Medulla oblongata (tissue), 1 donor: ENCODE measurements around the gene GFRA4.

Experiments used
- DNase-seq: peaks from one replicate; pipeline ENCODE4 v3.0.0-alpha.2; 2015; ENCODE audit errors: extremely low spot score

Gene GFRA4

GRCh38 chr20:3694864-3695263 lies 31.7 kb upstream of the GFRA4 start:
- no peak for DNase-seq

DNA sequence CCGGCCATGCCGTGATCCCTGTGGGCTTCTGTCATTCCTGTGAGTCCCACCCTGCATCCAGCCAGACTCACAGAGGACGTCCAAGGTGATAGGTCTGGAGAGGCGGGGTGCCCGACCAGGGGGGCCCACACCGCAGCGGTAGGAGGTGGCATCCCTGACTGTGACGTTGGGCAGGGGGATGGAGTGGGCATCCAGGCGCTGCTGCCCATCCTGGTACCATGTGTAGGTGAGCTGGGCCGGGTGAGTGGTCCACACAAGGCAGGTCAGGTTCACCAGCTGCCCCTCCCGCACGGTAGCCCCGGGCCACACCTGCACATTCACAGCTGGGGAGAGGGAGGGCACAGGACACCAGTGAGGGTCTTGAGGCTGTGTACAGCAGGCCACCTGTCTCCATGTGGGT lies 30.2 kb upstream of the GFRA4 start:
- DNase-seq: no peak

- no peak for DNase-seq
Measured at GRCh38 chr20:3692706-3693294, 29.6 kb upstream of the GFRA4 start.

DNA sequence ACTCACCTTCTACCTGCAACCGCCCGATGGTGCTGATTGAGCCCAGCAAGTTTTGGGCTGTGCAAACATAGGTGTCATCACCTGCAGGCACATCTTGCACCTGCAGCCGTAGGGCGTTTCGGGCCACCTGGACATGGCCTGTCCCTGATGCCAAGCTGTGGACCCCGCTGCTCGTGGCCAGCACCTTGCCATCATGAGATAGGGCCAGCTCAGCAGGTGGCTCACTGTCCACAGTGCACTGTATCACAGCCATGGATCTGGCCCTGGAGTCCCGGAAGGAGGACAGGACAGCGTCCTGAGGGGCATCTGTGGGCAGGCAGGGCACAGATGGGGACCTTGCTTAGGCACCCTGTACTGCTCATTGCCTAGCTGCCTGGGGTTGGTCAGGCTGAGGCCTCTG lies 28.7 kb upstream of the GFRA4 start:
- no peak for DNase-seq

DNA sequence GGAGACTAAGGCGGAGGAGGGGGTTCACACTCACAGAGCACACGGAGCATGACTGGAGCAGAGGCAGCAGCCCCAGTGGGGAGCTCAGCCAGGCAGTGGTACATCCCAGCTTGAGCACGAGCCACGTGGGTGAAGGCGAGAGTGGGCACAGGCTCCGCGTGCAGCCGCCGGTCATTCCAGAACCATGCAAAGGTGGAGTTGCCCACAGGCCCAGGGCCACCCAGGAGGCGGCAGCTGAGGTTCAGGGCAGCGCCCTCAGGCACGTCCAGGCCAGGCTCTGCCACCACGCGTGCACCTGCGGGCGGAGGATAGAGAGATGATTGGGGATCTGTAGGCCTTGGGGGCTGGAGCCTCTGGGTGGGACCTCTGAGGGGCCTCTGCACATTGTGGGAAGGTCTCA lies 28.1 kb upstream of the GFRA4 start:
- no peak for DNase-seq

DNA sequence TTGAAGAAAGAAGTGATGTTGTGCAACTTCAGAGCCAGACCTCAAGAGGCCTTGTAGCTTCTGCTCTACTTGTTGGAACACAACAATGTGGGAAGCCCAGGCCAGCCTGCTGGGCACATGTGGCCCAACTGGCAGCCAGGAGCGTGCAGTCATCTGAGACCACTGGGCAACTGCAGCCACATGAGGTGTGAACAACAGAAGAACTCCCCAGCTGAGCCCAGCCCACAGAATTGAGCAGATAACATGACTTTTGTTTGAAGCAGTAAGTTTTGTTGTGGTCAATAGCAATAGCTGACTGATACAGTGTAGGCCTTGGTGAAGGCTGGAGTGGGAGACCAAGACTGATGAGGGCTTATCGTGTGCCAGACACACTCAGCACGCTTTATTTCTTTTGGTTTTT lies 27.2 kb upstream of the GFRA4 start:
- no peak for DNase-seq

DNA sequence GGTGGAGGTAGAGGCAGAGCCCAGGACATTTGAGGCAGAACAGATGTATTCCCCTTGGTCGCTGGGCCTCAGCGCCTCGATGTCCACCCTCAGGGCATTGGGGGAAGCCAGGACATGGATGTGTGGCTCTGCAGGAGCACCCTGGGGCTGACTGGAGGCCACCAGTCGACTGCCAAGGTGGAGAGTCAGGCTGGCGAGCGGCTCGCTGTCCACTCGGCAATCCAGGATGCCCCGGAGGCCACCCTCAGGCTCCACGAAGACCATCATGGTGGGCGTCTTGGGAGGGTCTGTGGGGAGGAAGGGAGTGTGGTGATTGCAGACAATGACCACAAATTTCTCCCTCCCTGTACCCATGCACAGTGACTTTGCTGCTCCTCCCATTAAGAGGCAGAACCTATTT lies 26.8 kb upstream of the GFRA4 start:
- no peak for DNase-seq

GRCh38 chr20:3687655-3688054 lies 24.5 kb upstream of the GFRA4 start:
- peak; percentile 38 for DNase-seq

- DNase-seq: peak; percentile 84
Measured at GRCh38 chr20:3686867-3687321, 23.7 kb upstream of the GFRA4 start.

DNA sequence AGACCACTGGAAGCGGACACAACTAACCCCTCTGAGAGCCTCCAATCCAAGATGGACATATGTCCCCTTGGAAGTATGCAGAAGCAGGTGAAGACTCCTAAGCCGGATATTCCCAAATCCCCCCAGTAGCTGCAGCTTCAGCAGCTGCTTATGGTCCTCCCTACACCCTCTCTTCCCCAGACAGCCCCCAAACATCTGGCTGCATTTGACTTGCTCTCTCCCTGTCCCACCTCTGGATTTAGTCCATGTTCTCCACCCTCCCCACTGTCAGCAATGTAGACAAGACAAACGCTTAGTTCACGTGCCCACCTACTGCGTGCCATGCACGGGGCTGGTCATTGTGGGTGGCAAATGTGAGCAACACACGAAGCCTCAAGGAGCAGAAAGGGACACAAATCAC lies 23.2 kb upstream of the GFRA4 start:
- no peak for DNase-seq

GRCh38 chr20:3685341-3685740 lies 22.1 kb upstream of the GFRA4 start:
- no peak for DNase-seq

DNA sequence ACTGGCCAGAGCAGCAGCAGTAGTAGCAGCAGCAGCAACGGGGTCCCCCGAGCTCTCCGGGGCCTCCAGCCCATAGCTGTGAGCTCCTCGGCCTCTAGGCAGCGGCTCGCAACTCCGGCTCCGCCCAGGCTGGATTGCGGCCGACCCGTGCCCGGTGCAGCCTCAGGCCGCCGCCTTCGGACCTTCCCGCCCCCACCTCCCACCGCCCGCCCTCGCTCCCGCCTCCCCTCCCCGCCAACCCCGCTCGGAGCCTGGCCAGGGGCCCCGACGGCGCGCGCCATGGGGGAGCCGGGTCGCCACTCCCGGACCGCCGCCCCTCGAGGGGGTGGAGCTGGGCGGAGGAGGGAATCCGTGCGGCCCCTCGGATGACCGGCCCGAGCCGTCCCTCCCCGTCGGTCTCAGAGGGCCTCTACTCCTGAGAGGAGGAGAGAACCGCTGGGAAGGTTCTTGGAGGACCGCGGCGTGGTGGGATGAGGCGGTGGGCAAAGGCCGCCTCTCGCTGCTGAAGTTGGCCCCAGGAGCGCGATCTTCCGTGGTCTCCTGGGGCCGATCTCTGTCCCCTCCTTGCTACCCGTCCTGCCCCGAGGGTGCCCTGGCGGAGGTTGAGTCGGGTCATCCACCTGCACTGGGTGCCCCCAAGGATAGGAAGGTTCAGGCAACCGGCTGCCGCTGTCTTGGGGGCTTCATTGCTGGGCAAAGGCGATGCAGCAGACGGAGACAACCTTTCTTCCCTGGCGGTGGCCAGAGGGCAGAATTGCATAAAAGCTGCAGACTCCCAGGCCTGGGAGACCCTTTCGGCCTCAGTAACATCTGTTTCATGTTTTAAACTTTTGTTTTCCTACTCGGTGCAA lies 19.0 kb upstream of the GFRA4 start, which contains the start of gene ADAM33:
Gene ADAM33 (minus strand): TSS at position 80 of the 851 bp plus-strand sequence. CDS start 6 bp downstream, at position 74.
- no peak for DNase-seq

DNA sequence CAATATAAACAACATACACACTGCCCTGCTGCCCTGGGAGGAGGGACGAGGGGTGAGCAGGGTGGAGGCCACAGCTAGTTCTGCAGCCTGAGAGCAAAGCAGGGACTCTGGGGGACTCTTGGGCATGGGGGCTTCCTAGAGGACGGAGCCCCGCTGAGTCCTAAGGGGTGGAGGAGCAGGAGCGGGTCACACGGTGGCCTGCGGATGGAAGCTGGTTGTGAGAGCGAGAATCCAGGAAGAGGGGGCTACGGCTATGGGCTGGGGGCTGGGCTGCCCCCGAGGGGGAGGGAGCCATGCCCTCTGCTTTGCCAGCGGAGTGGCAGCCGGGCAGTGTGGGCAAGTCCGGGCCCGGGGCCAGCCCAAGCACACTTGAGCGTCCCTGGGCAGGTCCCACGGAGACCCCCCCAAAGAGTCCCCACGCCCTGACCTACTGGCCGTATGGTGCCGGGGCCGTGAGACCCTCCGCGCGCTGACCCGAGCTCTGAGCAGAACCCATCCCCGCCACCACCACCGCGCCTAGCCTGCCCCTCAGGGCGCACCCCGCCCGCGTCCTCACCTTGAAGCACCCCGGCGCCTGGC lies 18.2 kb upstream of the GFRA4 start:
- no peak for DNase-seq

- no peak for DNase-seq
Measured at GRCh38 chr20:3680701-3681351, 17.6 kb upstream of the GFRA4 start.

- DNase-seq: no peak
Measured at GRCh38 chr20:3679749-3680700, 16.8 kb upstream of the GFRA4 start.

DNA sequence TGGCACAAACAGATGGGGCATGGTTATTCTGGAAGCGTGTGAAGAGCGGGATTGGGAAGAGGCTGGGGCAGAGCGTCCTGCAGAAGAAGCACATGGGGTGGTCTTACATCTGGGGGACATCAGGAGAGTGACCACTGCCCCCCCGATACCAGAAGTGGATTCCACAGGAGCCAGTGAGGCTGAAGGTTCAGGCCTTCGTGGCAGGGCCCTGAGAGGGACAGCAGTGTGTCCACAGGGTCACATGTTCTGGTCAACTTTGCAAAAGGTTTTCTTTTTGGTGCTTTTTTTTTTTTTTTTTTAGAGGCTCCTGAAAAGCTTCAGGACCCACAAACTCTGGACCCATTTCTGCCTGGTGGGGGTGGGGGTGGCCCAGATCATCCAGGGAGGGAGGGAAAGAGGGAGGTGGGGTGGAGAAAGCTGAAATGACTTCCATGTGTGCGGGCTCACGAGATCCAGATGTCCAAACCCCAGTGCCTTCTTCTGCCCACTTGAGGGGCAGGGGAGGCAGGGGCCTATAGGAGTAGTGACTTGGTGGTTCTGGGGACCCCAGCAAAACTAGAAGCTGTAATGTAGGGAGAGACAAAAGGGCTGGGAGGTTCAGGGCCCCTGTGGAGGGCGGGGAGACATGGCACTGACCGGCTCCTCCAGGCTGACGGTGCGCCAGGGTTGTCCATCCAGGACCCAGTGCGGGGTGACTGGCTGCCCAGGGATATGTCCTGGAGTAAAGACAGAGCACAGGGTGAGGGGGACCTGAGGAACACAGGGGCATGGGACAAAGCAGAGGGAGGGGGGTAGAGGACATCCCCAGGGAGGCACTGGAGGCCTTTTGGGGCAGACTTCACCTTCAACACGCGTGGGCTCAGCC lies 15.9 kb upstream of the GFRA4 start:
- DNase-seq: no peak

- no peak for DNase-seq
Measured at GRCh38 chr20:3678198-3678597, 15.0 kb upstream of the GFRA4 start.

DNA sequence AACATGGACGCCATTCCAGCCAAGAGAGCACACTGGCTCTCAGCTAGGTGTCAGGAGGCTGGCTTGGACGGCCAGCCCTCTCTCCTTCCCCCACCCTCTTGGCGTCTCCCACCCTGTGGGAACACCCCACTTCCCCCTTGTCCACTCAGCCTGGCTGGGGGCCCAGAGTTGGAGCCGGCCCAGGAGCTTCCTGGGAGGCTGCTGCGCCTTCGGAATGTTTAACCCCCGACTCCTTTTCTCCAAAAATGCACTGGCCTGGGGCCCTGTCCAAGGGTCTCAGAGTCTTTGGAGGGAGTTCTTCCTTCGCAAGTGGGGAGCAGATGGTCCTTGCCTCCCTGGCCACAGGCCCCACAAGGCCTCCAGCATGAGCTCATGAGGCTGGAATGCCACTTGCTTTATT lies 14.5 kb upstream of the GFRA4 start:
- DNase-seq: peak; percentile 47

DNA sequence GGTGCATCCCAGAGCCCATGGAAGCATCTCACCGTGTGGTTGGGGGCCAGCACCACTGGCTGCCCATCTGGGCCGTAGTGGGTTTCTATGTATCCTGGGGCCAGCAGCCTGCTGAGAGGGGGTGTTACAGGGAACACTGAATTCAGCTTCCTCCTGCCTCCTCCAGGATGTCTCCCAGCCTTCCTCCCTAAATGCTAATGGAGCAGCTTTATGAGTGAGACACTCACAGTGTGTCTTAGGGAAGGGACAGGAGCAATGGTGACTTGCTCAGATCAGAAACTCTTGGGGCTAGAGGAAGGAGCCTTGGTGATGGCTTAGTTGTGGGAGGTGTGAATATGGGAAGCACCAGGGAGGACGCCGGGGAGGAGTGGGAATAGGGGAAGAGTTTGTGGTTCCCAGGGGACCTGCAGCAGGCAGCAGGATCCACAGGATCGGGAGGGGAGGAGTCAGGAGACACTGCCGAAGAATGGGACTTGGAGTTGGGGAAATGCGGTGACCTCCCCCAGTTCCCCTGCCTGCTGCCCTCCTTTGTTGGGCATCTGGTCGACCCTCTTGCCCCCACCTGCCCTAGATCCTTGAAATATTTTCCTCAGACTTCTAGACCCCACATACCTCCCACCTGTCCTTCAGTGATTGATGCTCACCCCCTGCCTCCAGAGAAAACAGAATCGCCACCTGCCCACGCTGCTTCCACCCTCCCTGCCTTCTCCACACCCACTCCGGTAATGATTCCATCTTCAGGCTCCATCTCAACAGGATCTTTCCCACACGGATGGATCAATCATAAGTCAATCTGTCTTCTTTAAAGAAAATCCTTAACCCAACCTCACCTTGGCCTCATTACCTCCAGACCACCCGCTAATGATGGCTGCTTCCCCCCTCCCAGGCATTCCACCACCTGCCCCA lies 12.0 kb upstream of the GFRA4 start:
- no peak for DNase-seq
